Small intestine (tissue), 7 donors: ENCODE data around the gene ACOD1. TPM values are rescaled to one million over a fixed set of nuclear protein-coding genes. Genes with fewer than 3 reads are reported as not detected.

Experiments
- DNase-seq, 2 donors: peaks; one replicate each; pipeline versions ENCODE4 v3.0.0 to v3.0.0-alpha.2; 2013
- FAIRE-seq: peaks from 2 replicates; lab custom pipeline; 2012; peaks lifted over from hg19 to GRCh38; lab: Jason Lieb, UNC
- H3K27ac ChIP-seq, 3 donors: one replicate each; pipeline ENCODE4 v1.5.1; 2013; ENCODE audit warnings: low read length in 2 of 3, mild to moderate bottlenecking in 2 of 3, control low read depth in 1 of 3, inconsistent platforms in 1 of 3, low read depth in 1 of 3, moderate library complexity in 1 of 3
- H3K27me3 ChIP-seq, 3 donors: one replicate each; pipeline ENCODE4 v1.6.1; 2013; ENCODE audit warnings: low read length in 3 of 3, inconsistent platforms in 1 of 3; ENCODE audit not compliant: control insufficient read depth in 3 of 3, insufficient read depth in 3 of 3
- H3K36me3 ChIP-seq, 3 donors: one replicate each; pipeline ENCODE4 v1.6.1; 2013; ENCODE audit warnings: low read length in 3 of 3, inconsistent platforms in 1 of 3, low read depth in 1 of 3, mild to moderate bottlenecking in 1 of 3, moderate library complexity in 1 of 3; ENCODE audit not compliant: control insufficient read depth in 3 of 3, insufficient read depth in 2 of 3
- H3K4me1 ChIP-seq, 3 donors: one replicate each; pipeline ENCODE4 v1.6.1; 2013; ENCODE audit warnings: low read length in 2 of 3, inconsistent platforms in 1 of 3, low read depth in 1 of 3, mild to moderate bottlenecking in 1 of 3, moderate library complexity in 1 of 3; ENCODE audit not compliant: control insufficient read depth in 3 of 3, insufficient read depth in 2 of 3
- H3K4me3 ChIP-seq, 3 donors: one replicate each; pipeline ENCODE4 v1.5.1; 2013; ENCODE audit warnings: low read length in 3 of 3, control low read depth in 1 of 3, inconsistent platforms in 1 of 3, low read depth in 1 of 3, mild to moderate bottlenecking in 1 of 3, moderate library complexity in 1 of 3
- H3K9me3 ChIP-seq, 2 donors: one replicate each; pipeline ENCODE4 v1.6.1; 2013; ENCODE audit warnings: low read depth in 1 of 2, low read length in 1 of 2; ENCODE audit not compliant: control insufficient read depth in 2 of 2, insufficient read depth in 1 of 2
- WGBS, 3 donors: extraction: QIAGEN DNeasy Blood & Tissue Kit; methylation state at CpG; one replicate each; pipeline ENCODE4 v1.1.7; 2013; 5-methylcytosine and 5-hydroxymethylcytosine counted together
- polyA plus RNA-seq, 4 donors: library from polyadenylated mRNA; stranded (reverse) in 3 of 4; unstranded in 1 of 4; fragments of 200-250 nt in 3 of 4; fragments of 120-200 nt in 1 of 4; gene quantifications; one replicate each; pipeline versions ENCODE4 v1.2.1 to v1.2.3, GENCODE V29; 2013
- donor health status: healthy with polysubstance abuse.
- donor health status: control.
- donor health status: control.
- donor health status: Bipolar disorder and iron deficiency.
- donor health status: healthy.

The ACOD1 gene
- polyA plus RNA-seq, 4 donors, result not detected

GRCh38 chr13:76971851-76972829, 23.8 kb downstream of the ACOD1 start:
- WGBS, 3 donors, result 58 to 65% (median 59%) methylated on average over 19 of the region's 19 CpGs
- Histone ChIP-seq H3K4me3 (no peak overlapping the region), H3K4me1 (no peaks in the 10 kb centered on the region), H3K36me3 (no peaks in the 10 kb centered on the region), H3K9me3 (no peaks in the 10 kb centered on the region), H3K27me3 (peaks cover 0 to 2% (median 0%) of the 10 kb centered on the region in 3 donors), H3K27ac (no peak overlapping the region)
- no peak for FAIRE-seq
- no peak for DNase-seq

GRCh38 chr13:76973920-76974617, 25.8 kb downstream of the ACOD1 start:
- H3K27me3 ChIP-seq, result no peaks in the 10 kb centered on the region
- DNase-seq (no peak), FAIRE-seq (no peak)
- whole genome bisulfite sequencing, 3 donors, result 83 to 90% (median 87%) methylated on average over 6 of the region's 6 CpGs
- H3K36me3 ChIP-seq, result no peaks in the 10 kb centered on the region
- no peak overlapping the region for H3K4me3 ChIP-seq
- no peaks in the 10 kb centered on the region for H3K9me3 ChIP-seq
- no peak overlapping the region for H3K27ac ChIP-seq
- no peaks in the 10 kb centered on the region for H3K4me1 ChIP-seq

GRCh38 chr13:76974618-76974975, 26.3 kb downstream of the ACOD1 start:
- H3K27ac ChIP-seq, result no peak overlapping the region
- FAIRE-seq, result no peak
- no peak for DNase-seq
- H3K4me3 ChIP-seq, result no peak overlapping the region
- H3K4me1 ChIP-seq, result no peaks in the 10 kb centered on the region
- WGBS, 3 donors, result 70 to 84% (median 73%) methylated on average over 3 of the region's 3 CpGs
- no peaks in the 10 kb centered on the region for H3K27me3 ChIP-seq
- no peaks in the 10 kb centered on the region for H3K36me3 ChIP-seq
- H3K9me3 ChIP-seq, result no peaks in the 10 kb centered on the region

GRCh38 chr13:76975863-76976262, 27.6 kb downstream of the ACOD1 start:
- 76 to 93% (median 84%) methylated on average over 6 of the region's 6 CpGs for WGBS, 3 donors
- DNase-seq, result no peak
- FAIRE-seq, result no peak
- peaks cover 0 to 9% (median 0%) of the 10 kb centered on the region in 3 donors for H3K27me3 ChIP-seq
- H3K4me3 ChIP-seq, result no peak overlapping the region
- no peaks in the 10 kb centered on the region for H3K36me3 ChIP-seq
- H3K9me3 ChIP-seq, result no peaks in the 10 kb centered on the region
- peaks cover 0 to 4% (median 0%) of the 10 kb centered on the region in 3 donors for H3K4me1 ChIP-seq
- H3K27ac ChIP-seq, result no peak overlapping the region

GRCh38 chr13:76976490-76976889, 28.2 kb downstream of the ACOD1 start:
- Histone ChIP-seq H3K4me1 (peaks cover 0 to 4% (median 0%) of the 10 kb centered on the region in 3 donors), H3K9me3 (no peaks in the 10 kb centered on the region), H3K4me3 (no peak overlapping the region), H3K27me3 (peaks cover 0 to 14% (median 0%) of the 10 kb centered on the region in 3 donors), H3K36me3 (no peaks in the 10 kb centered on the region), H3K27ac (no peak overlapping the region)
- WGBS, 3 donors, result 74 to 87% (median 76%) methylated on average over 8 of the region's 8 CpGs
- FAIRE-seq (no peak), DNase-seq (no peak)

GRCh38 chr13:76976929-76977328, 28.6 kb downstream of the ACOD1 start:
- no peak overlapping the region for H3K4me3 ChIP-seq
- WGBS, 3 donors, result 79 to 88% (median 80%) methylated on average over 5 of the region's 5 CpGs
- FAIRE-seq, result no peak

GRCh38 chr13:76980075-76980718, 31.9 kb downstream of the ACOD1 start:
- WGBS, 3 donors, result 4% methylated on average over 26 to 34 of the region's 34 CpGs

More at GRCh38 chr13:76976929-76977328, 28.6 kb downstream of the ACOD1 start:
- peaks cover 0 to 4% (median 0%) of the 10 kb centered on the region in 3 donors for H3K4me1 ChIP-seq
- H3K36me3 ChIP-seq, result no peaks in the 10 kb centered on the region
- peaks cover 0 to 15% (median 0%) of the 10 kb centered on the region in 3 donors for H3K27me3 ChIP-seq
- no peak for DNase-seq
- no peak overlapping the region for H3K27ac ChIP-seq
- no peaks in the 10 kb centered on the region for H3K9me3 ChIP-seq

GRCh38 chr13:76982061-76982460, 33.8 kb downstream of the ACOD1 start:
- H3K36me3 ChIP-seq, result no peaks in the 10 kb centered on the region
- H3K27ac ChIP-seq, result no peak overlapping the region
- 39 to 48% (median 44%) methylated on average over 6 of the region's 6 CpGs for WGBS, 3 donors
- FAIRE-seq, result no peak
- H3K4me1 ChIP-seq, result peaks cover 0 to 4% (median 0%) of the 10 kb centered on the region in 3 donors
- no peak for DNase-seq
- H3K9me3 ChIP-seq, result no peaks in the 10 kb centered on the region
- H3K4me3 ChIP-seq, result no peak overlapping the region
- peaks cover 0 to 15% (median 0%) of the 10 kb centered on the region in 3 donors for H3K27me3 ChIP-seq

More at GRCh38 chr13:76980075-76980718, 31.9 kb downstream of the ACOD1 start:
- H3K27ac ChIP-seq, result no peak overlapping the region
- DNase-seq (peak; percentile 55 to 84), FAIRE-seq (no peak)
- H3K9me3 ChIP-seq, result no peaks in the 10 kb centered on the region
- peaks cover 0 to 15% (median 0%) of the 10 kb centered on the region in 3 donors for H3K27me3 ChIP-seq
- peak overlapping the region in 1 of 3 donors; percentile 14 for H3K4me3 ChIP-seq
- peaks cover 0 to 4% (median 0%) of the 10 kb centered on the region in 3 donors for H3K4me1 ChIP-seq
- H3K36me3 ChIP-seq, result no peaks in the 10 kb centered on the region
